A549 (cell line): ENCODE results near the gene PRPF40A. TPM values are rescaled to one million over a fixed set of nuclear protein-coding genes. Genes with fewer than 3 reads are reported as not detected.

Source experiments
- ATAC-seq, 2 experiments: fragments of 200-7000 bp in 1 of 2; fragments of >200 bp in 1 of 2; cut with Nextera tagmentation in 1 of 2; cut with Tn5 transposase in 1 of 2; 3 replicates each; pipeline versions ENCODE4 v1.8.0 to v1.9.1; 2018 to 2020; ENCODE audit warnings: mild to moderate bottlenecking in 1 of 2, moderate library complexity in 1 of 2
- CTCF ChIA-PET: fragments of 300-600 bp; sonication (Branson Sonifier 250); formaldehyde crosslinking; extraction: SDS; loops from one replicate; lab custom pipeline; 2021; ENCODE audit warnings: antibody characterized with exemption, inconsistent platforms; lab: Yijun Ruan, JAX
- POLR2A ChIA-PET: fragments of 350-600 bp; formaldehyde crosslinking; extraction: SDS; loops from one replicate; lab custom pipeline; 2021; ENCODE audit warnings: antibody characterized with exemption, inconsistent platforms; lab: Yijun Ruan, JAX
- DNase-seq, 2 experiments: peaks; one replicate each; pipeline versions ENCODE4 v3.0.0 to v3.0.0-alpha.2; 2011 to 2016; ENCODE audit warnings: low read depth in 1 of 2, low spot score in 1 of 2
- FAIRE-seq: peaks from 2 replicates; lab custom pipeline; 2011; peaks lifted over from hg19 to GRCh38; lab: Jason Lieb, UNC
- H3K27ac ChIP-seq, 2 experiments: fragments of >200 bp; sonication (Bioruptor Twin); formaldehyde crosslinking; 3 replicates each; pipeline ENCODE4 v1.5.1; 2016 to 2017
- H3K4me1 ChIP-seq: fragments of >200 bp; sonication (Bioruptor Twin); formaldehyde crosslinking; 3 replicates; pipeline ENCODE4 v1.6.1; 2016
- H3K4me2 ChIP-seq: fragments of >200 bp; sonication (Bioruptor Twin); formaldehyde crosslinking; 3 replicates; pipeline ENCODE4 v1.6.1; 2016
- H3K4me3 ChIP-seq: fragments of >200 bp; sonication (Bioruptor Twin); formaldehyde crosslinking; 3 replicates; pipeline ENCODE4 v1.5.1; 2016
- H3K9me3 ChIP-seq: fragments of >200 bp; sonication (Bioruptor Twin); formaldehyde crosslinking; 3 replicates; pipeline ENCODE4 v1.6.1; 2016
- BHLHE40 ChIP-seq: IDR thresholded peaks from 2 replicates; pipeline ENCODE4 v1.6.1; 2012; ENCODE audit warnings: low read depth, low read length, inconsistent platforms
- CBX2 ChIP-seq: fragments of 200-600 bp; sonication (generic); IDR thresholded peaks from 2 replicates; pipeline ENCODE4 v1.6.1; 2016; ENCODE audit warnings: low read depth, mild to moderate bottlenecking, borderline replicate concordance
- CHD2 ChIP-seq: fragments of 150-350 bp; IDR thresholded peaks from 2 replicates; pipeline ENCODE4 v1.6.1; 2014; ENCODE audit warnings: low read length; ENCODE audit not compliant: partially characterized antibody
- E2F6 ChIP-seq: IDR thresholded peaks from 2 replicates; pipeline ENCODE4 v1.6.1; 2012; ENCODE audit warnings: low read depth, borderline replicate concordance
- EHMT2 ChIP-seq: fragments of 200-600 bp; sonication (generic); IDR thresholded peaks from 2 replicates; pipeline ENCODE4 v1.6.1; 2016; ENCODE audit warnings: antibody characterized with exemption, low read depth, mild to moderate bottlenecking, moderate library complexity
- EP300 ChIP-seq, 2 experiments: fragments of >200 bp; sonication (Bioruptor Twin); formaldehyde crosslinking; IDR thresholded peaks; 2 replicates in 1 of 2; 3 replicates in 1 of 2; pipeline ENCODE4 v1.6.1; 2016 to 2017
- ESRRA ChIP-seq: fragments of 150-350 bp; IDR thresholded peaks from 2 replicates; pipeline ENCODE4 v1.6.1; 2014; ENCODE audit warnings: mild to moderate bottlenecking, low read length, borderline replicate concordance
- FOSB ChIP-seq: fragments of 250-450 bp; sonication (Bioruptor Pico); IDR thresholded peaks from 2 replicates; pipeline ENCODE4 v1.5.0; 2020; ENCODE audit warnings: mild to moderate bottlenecking, moderate library complexity
- FOSL2 ChIP-seq, 2 experiments: fragments of 450-650 bp in 1 of 2; fragments of >200 bp in 1 of 2; sonication (Bioruptor Twin) in 1 of 2; formaldehyde crosslinking; IDR thresholded peaks; 2 replicates each; pipeline versions ENCODE4 v1.5.0 to v1.6.1; 2016 to 2020; ENCODE audit warnings: mild to moderate bottlenecking in 1 of 2, moderate library complexity in 1 of 2
- FOXS1 ChIP-seq: fragments of 250-450 bp; sonication (Bioruptor Pico); IDR thresholded peaks from 2 replicates; pipeline ENCODE4 v1.5.0; 2020; ENCODE audit warnings: mild to moderate bottlenecking, moderate library complexity
- HES2 ChIP-seq: fragments of >200 bp; sonication (Bioruptor Twin); formaldehyde crosslinking; IDR thresholded peaks from 2 replicates; pipeline ENCODE4 v1.6.1; 2016
- HEYL ChIP-seq: fragments of 250-450 bp; sonication (Bioruptor Pico); IDR thresholded peaks from 2 replicates; pipeline ENCODE4 v1.8.0; 2021; ENCODE audit warnings: mild to moderate bottlenecking, moderate library complexity
- HMGXB4 ChIP-seq: fragments of 250-450 bp; sonication (Bioruptor Pico); IDR thresholded peaks from 2 replicates; pipeline ENCODE4 v1.5.0; 2021; ENCODE audit warnings: mild to moderate bottlenecking, moderate library complexity, borderline replicate concordance
- HOXB13 ChIP-seq: fragments of 250-450 bp; sonication (Bioruptor Pico); IDR thresholded peaks from 2 replicates; pipeline ENCODE4 v1.5.0; 2020; ENCODE audit warnings: low read depth, mild to moderate bottlenecking, moderate library complexity
- KDM1A ChIP-seq: fragments of 200-600 bp; sonication (generic); IDR thresholded peaks from 2 replicates; pipeline ENCODE4 v1.6.1; 2016; ENCODE audit warnings: low read depth, mild to moderate bottlenecking
- KDM5A ChIP-seq: fragments of 200-600 bp; sonication (generic); IDR thresholded peaks from 2 replicates; pipeline ENCODE4 v1.6.1; 2016; ENCODE audit warnings: antibody characterized with exemption, mild to moderate bottlenecking
- MAFK ChIP-seq: fragments of 450-650 bp; IDR thresholded peaks from 2 replicates; pipeline ENCODE4 v1.6.1; 2014; ENCODE audit not compliant: partially characterized antibody
- NFE2L2 ChIP-seq: fragments of 150-350 bp; conservative IDR thresholded peaks from 2 replicates; pipeline ENCODE4 v1.6.1; 2014; ENCODE audit warnings: low read length
- NR3C1 ChIP-seq: fragments of >200 bp; sonication (Bioruptor Twin); formaldehyde crosslinking; IDR thresholded peaks from 3 replicates; pipeline ENCODE4 v1.6.1; 2017
- PHF8 ChIP-seq: fragments of 200-600 bp; sonication (generic); IDR thresholded peaks from 2 replicates; pipeline ENCODE4 v1.6.1; 2016; ENCODE audit warnings: low read depth, mild to moderate bottlenecking, antibody characterized with exemption, moderate library complexity, borderline replicate concordance
- POLR2AphosphoS2 ChIP-seq: conservative IDR thresholded peaks from 2 replicates; pipeline ENCODE4 v1.6.1; 2012; ENCODE audit warnings: low read length, improper control_type of control experiment, inconsistent platforms
- RARB ChIP-seq: fragments of 250-450 bp; sonication (Bioruptor Pico); IDR thresholded peaks from 2 replicates; pipeline ENCODE4 v1.8.0; 2021; ENCODE audit warnings: mild to moderate bottlenecking, moderate library complexity
- RNF2 ChIP-seq: fragments of 200-600 bp; sonication (generic); IDR thresholded peaks from 2 replicates; pipeline ENCODE4 v1.6.1; 2016; ENCODE audit warnings: low read depth, mild to moderate bottlenecking, antibody characterized with exemption, moderate library complexity, borderline replicate concordance
- SMC3 ChIP-seq: fragments of >200 bp; sonication (Bioruptor Twin); formaldehyde crosslinking; IDR thresholded peaks from 3 replicates; pipeline ENCODE4 v1.6.1; 2018; ENCODE audit warnings: inconsistent platforms
- TFCP2L1 ChIP-seq: fragments of 250-450 bp; sonication (Bioruptor Pico); IDR thresholded peaks from 2 replicates; pipeline ENCODE4 v1.5.0; 2021; ENCODE audit warnings: mild to moderate bottlenecking
- ZNF302 ChIP-seq: fragments of 250-450 bp; sonication (Bioruptor Pico); IDR thresholded peaks from 2 replicates; pipeline ENCODE4 v1.9.0; 2021; ENCODE audit warnings: inconsistent platforms, mild to moderate bottlenecking, moderate library complexity
- WGBS: methylation state at CpG from one replicate; pipeline ENCODE4 v1.1.6; 2017; ENCODE audit errors: missing lambda C conversion rate; 5-methylcytosine and 5-hydroxymethylcytosine counted together
- polyA plus RNA-seq, 4 experiments: library from polyadenylated mRNA; depleted of rRNA in 3 of 4; stranded (reverse); fragments of >200 nt; fragmentation: RNase III in 1 of 4; extraction: RNeasy Plus Mini Kit Qiagen cat#74134 plus additional on column Dnase treatment in 1 of 4; gene quantifications; 2 replicates in 3 of 4; 3 replicates in 1 of 4; pipeline ENCODE4 v1.2.3, GENCODE V29; 2011 to 2017
- TF ChIP-seq, protein P1 (sequence below): IDR thresholded peaks from 2 replicates; pipeline ENCODE4 v1.6.1; 2012
- TF ChIP-seq, protein P2 (sequence below): fragments of 250-450 bp; sonication (Bioruptor Pico); IDR thresholded peaks from 2 replicates; pipeline ENCODE4 v1.5.0; 2020; ENCODE audit warnings: low read depth, mild to moderate bottlenecking, moderate library complexity

Gene PRPF40A
- polyA plus RNA-seq, 2 of the 4 experiments (the other 2 are of a cell fraction) = 75.1 to 186 TPM

DNA sequence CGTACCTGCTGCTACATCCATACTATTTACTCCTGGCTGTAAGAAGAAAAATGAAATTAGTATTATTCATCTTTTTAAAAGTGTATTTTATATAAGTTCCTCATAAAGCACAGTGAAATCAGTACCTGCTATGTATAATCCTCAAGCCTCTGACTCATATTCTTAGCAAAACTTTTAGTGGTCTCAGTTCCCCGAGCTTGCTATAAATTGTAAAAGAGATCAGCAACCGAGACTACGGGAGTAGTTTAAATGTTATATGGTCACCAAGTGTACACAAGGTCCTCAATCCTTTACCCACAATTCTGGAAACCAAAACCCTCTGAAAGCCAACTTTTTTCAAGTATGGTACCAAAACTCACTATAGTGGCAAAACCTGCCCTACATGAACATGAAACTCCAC, 24.2 kb downstream of the PRPF40A start:
- no peak overlapping the region for H3K4me3 ChIP-seq
- no peak overlapping the region for H3K27ac ChIP-seq
- H3K9me3 ChIP-seq = no peaks in the 10 kb centered on the region
- H3K4me2 ChIP-seq = no peak overlapping the region
- FAIRE-seq (no peak), ATAC-seq (no peak), DNase-seq (no peak)
- ChIA-PET CTCF (no interaction called here), POLR2A (no interaction called here)
- peaks cover 22% of the 10 kb centered on the region; the same call in 2 of the 3 replicates for H3K4me1 ChIP-seq
- WGBS = 91% methylated on average over 4 of the region's 4 CpGs
- TF ChIP-seq HES2 (no peak), RARB (CRISPR knock-in tag) (no peak), CHD2 (no peak), ESRRA (no peak)

GRCh38 chr2:152686321-152686720, 30.9 kb downstream of the PRPF40A start:
- FAIRE-seq (no peak), DNase-seq (no peak), ATAC-seq (no peak)
- Histone ChIP-seq H3K27ac (no peak overlapping the region), H3K4me3 (no peak overlapping the region), H3K4me2 (no peak overlapping the region), H3K9me3 (no peaks in the 10 kb centered on the region), H3K4me1 (peaks cover 11% of the 10 kb centered on the region; the same call in 2 of the 3 replicates)
- CTCF ChIA-PET = no interaction called here
- POLR2A ChIA-PET = no interaction called here
- TF ChIP-seq HES2 (no peak), RNF2 (no peak), POLR2AphosphoS2 (no peak), HEYL (CRISPR knock-in tag) (no peak), FOSB (CRISPR knock-in tag) (no peak), CHD2 (no peak), TFCP2L1 (CRISPR knock-in tag) (no peak), SMC3 (no peak), BHLHE40 (no peak), EHMT2 (no peak), EP300 (IDR thresholded peaks at IDR 0.05) (no peak), NFE2L2 (no peak), HMGXB4 (CRISPR knock-in tag) (no peak), FOSL2 (IDR thresholded peaks at IDR 0.05) (no peak), FOSL2 (CRISPR knock-in tag; IDR thresholded peaks at IDR 0.05) (peak; percentile 53; the same call in 1 of the 2 replicates), KDM5A (no peak), MAFK (peak; percentile 46)
- TF ChIP-seq, all 56 proteins: peak for 2

DNA sequence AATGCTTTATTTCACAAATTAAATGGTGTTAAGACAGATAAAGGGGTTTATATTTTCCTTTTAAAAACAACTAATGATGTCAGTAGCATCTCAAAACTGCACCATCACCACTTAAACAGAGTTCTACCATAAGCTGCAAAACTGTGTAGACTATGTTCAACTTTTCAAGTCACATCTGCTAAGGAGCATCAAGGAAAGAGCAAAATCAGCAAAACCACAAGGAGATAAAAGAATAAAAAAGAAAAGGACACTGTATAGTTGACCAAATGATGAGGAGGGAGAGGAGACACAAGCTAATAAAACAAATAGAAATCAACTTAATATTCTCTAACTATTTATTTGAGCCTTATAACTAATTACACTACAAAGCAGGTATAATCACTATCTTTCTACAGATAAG, 33.9 kb downstream of the PRPF40A start:
- no peak for DNase-seq
- H3K4me2 ChIP-seq = no peak overlapping the region
- no peak for ATAC-seq
- no peak overlapping the region for H3K4me3 ChIP-seq
- H3K4me1 ChIP-seq = peaks cover 11% of the 10 kb centered on the region; the same call in 2 of the 3 replicates
- no peaks in the 10 kb centered on the region for H3K9me3 ChIP-seq
- no peak for FAIRE-seq
- H3K27ac ChIP-seq = no peak overlapping the region
- TF ChIP-seq, protein P1, sequence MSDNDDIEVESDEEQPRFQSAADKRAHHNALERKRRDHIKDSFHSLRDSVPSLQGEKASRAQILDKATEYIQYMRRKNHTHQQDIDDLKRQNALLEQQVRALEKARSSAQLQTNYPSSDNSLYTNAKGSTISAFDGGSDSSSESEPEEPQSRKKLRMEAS = no peak
- TF ChIP-seq HOXB13 (CRISPR knock-in tag) = no peak
- no peak for TF ChIP-seq E2F6
- TF ChIP-seq KDM1A = no peak
- TF ChIP-seq ZNF302 = no peak
- TF ChIP-seq HES2 = no peak
- TF ChIP-seq PHF8 = no peak
- TF ChIP-seq HEYL (CRISPR knock-in tag) = no peak
- TF ChIP-seq CBX2 = no peak
- TF ChIP-seq HMGXB4 (CRISPR knock-in tag) = no peak
- no peak for TF ChIP-seq NR3C1
- TF ChIP-seq, protein P2, sequence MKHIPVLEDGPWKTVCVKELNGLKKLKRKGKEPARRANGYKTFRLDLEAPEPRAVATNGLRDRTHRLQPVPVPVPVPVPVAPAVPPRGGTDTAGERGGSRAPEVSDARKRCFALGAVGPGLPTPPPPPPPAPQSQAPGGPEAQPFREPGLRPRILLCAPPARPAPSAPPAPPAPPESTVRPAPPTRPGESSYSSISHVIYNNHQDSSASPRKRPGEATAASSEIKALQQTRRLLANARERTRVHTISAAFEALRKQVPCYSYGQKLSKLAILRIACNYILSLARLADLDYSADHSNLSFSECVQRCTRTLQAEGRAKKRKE = no peak
- no peak for TF ChIP-seq FOXS1 (CRISPR knock-in tag)
- POLR2A ChIA-PET = no interaction called here
- CTCF ChIA-PET = no interaction called here
